Neuronal stem cell (in vitro differentiated cells): Measurements from ENCODE around the gene RPL13A.

Source experiments
- DNase-seq: peaks from one replicate; pipeline ENCODE4 v3.0.0-alpha.2; 2013; ENCODE audit warnings: low spot score
- H2AFZ ChIP-seq: one replicate; pipeline ENCODE4 v1.6.1; 2013; ENCODE audit warnings: mild to moderate bottlenecking, low read length, inconsistent platforms
- H2AK5ac ChIP-seq: 2 replicates; pipeline ENCODE4 v1.6.1; 2013; ENCODE audit warnings: low read depth, mild to moderate bottlenecking, inconsistent platforms, low read length, moderate library complexity, mixed read lengths
- H2BK120ac ChIP-seq: 2 replicates; pipeline ENCODE4 v1.6.1; 2013; ENCODE audit warnings: low read depth, mild to moderate bottlenecking, inconsistent platforms, low read length, moderate library complexity, mixed read lengths
- H2BK12ac ChIP-seq: one replicate; pipeline ENCODE4 v1.6.1; 2013; ENCODE audit warnings: low read length, inconsistent platforms
- H2BK15ac ChIP-seq: 2 replicates; pipeline ENCODE4 v1.6.1; 2013; ENCODE audit warnings: mild to moderate bottlenecking, low read length, inconsistent platforms, mixed read lengths
- H2BK5ac ChIP-seq: one replicate; pipeline ENCODE4 v1.6.1; 2013; ENCODE audit warnings: inconsistent platforms, mild to moderate bottlenecking, low read length, moderate library complexity
- H3K14ac ChIP-seq: one replicate; pipeline ENCODE4 v1.6.1; 2013; ENCODE audit warnings: low read length, inconsistent platforms
- H3K18ac ChIP-seq: 2 replicates; pipeline ENCODE4 v1.6.1; 2013; ENCODE audit warnings: low read length, inconsistent platforms
- H3K23ac ChIP-seq: 2 replicates; pipeline ENCODE4 v1.6.1; 2013; ENCODE audit warnings: low read depth, mild to moderate bottlenecking, mixed read lengths, low read length, inconsistent platforms; ENCODE audit not compliant: poor library complexity
- H3K27ac ChIP-seq: replicated peaks from 3 replicates; pipeline ENCODE4 v1.5.1; 2013; ENCODE audit warnings: low read length, inconsistent platforms
- H3K27me3 ChIP-seq, 3 experiments: 2 replicates each; pipeline ENCODE4 v1.6.1; 2013; ENCODE audit warnings: low read length in 3 of 3, mild to moderate bottlenecking in 2 of 3, inconsistent platforms in 1 of 3, low read depth in 1 of 3, mixed read lengths in 1 of 3, moderate library complexity in 1 of 3; ENCODE audit not compliant: control insufficient read depth in 3 of 3, insufficient read depth in 3 of 3
- H3K36me3 ChIP-seq, 2 donors: replicated peaks in 1 of 2; 2 replicates each; pipeline ENCODE4 v1.6.1; 2013; ENCODE audit warnings: low read length in 2 of 2; ENCODE audit not compliant: control insufficient read depth in 2 of 2, insufficient read depth in 2 of 2
- H3K4ac ChIP-seq: 2 replicates; pipeline ENCODE4 v1.6.1; 2013; ENCODE audit warnings: inconsistent platforms, mild to moderate bottlenecking, low read length, moderate library complexity
- H3K4me1 ChIP-seq, 2 donors: 1 replicate in 1 of 2; 2 replicates in 1 of 2; pipeline ENCODE4 v1.6.1; 2013; ENCODE audit warnings: low read length in 2 of 2, low read depth in 1 of 2; ENCODE audit not compliant: control insufficient read depth in 2 of 2, insufficient read depth in 1 of 2
- H3K4me2 ChIP-seq: one replicate; pipeline ENCODE4 v1.6.1; 2013; ENCODE audit warnings: mild to moderate bottlenecking, low read length, inconsistent platforms; ENCODE audit not compliant: insufficient read depth, poor library complexity, severe bottlenecking
- H3K4me3 ChIP-seq, 2 donors: 2 replicates each; pipeline ENCODE4 v1.5.1; 2013; ENCODE audit warnings: low read length in 2 of 2, mild to moderate bottlenecking in 2 of 2, inconsistent platforms in 1 of 2, moderate library complexity in 1 of 2
- H3K79me1 ChIP-seq: one replicate; pipeline ENCODE4 v1.6.1; 2013; ENCODE audit warnings: low read depth, mild to moderate bottlenecking, inconsistent platforms, low read length, moderate library complexity
- H3K9ac ChIP-seq: one replicate; pipeline ENCODE4 v1.6.1; 2013; ENCODE audit warnings: mild to moderate bottlenecking, low read depth, low read length, inconsistent platforms; ENCODE audit not compliant: poor library complexity
- H3K9me3 ChIP-seq, 2 donors: replicated peaks in 1 of 2; 2 replicates each; pipeline versions ENCODE3 to v1.6.1; 2013; ENCODE audit warnings: low read length in 2 of 2, mild to moderate bottlenecking in 2 of 2, inconsistent platforms in 1 of 2, low read depth in 1 of 2, mixed read lengths in 1 of 2, moderate library complexity in 1 of 2; ENCODE audit not compliant: control insufficient read depth in 2 of 2, insufficient read depth in 1 of 2
- H4K8ac ChIP-seq: one replicate; pipeline ENCODE4 v1.6.1; 2013; ENCODE audit warnings: low read depth, mild to moderate bottlenecking, inconsistent platforms, low read length, moderate library complexity
- H4K91ac ChIP-seq: one replicate; pipeline ENCODE4 v1.6.1; 2013; ENCODE audit warnings: low read length, low read depth, mild to moderate bottlenecking, inconsistent platforms; ENCODE audit not compliant: poor library complexity
- WGBS, 2 donors: extraction: QIAGEN DNeasy Blood & Tissue Kit; methylation state at CpG; one replicate each; pipeline ENCODE4 v1.1.7; 2013; ENCODE audit warnings: missing lambda C conversion rate in 2 of 2, mixed read lengths in 1 of 2; ENCODE audit not compliant: insufficient read length in 2 of 2, insufficient replicate concordance in 1 of 2; ENCODE audit errors: extremely low coverage in 2 of 2; 5-methylcytosine and 5-hydroxymethylcytosine counted together

RPL13A gene

DNA sequence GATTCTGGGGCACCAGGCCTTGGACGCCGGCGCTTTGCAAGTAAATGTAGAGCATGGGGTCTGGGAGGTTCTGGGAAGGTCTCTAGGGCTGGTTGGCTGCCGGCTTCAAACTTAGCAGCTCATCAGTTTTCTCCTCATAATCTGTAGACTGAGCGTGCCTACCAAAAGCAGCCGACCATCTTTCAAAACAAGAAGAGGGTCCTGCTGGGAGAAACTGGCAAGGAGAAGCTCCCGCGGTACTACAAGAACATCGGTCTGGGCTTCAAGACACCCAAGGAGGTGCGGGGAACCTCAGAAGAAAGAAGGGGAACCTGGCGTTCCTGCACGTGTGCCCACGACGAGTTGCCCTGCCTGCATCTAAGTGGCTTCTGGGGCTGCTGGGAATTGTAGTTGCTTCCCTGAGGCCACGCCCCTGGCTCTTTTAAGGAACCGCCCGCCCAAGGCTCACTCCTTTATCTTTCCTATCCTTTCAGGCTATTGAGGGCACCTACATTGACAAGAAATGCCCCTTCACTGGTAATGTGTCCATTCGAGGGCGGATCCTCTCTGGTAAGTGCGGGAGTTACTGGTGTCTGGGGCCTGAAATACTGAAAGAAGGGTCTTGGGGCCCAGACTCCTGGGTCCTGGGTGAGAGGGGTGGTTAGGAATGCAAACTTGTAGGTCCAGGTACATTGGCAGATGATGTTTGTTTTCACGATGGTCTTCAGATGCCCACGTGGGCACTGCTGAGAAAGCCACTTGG lies 9.8 kb downstream of the RPL13A start:
- Histone ChIP-seq H3K4me2 (peak overlapping the region; percentile 81), H2AK5ac (no peak overlapping the region), H2BK12ac (no peak overlapping the region), H3K4me1 (peaks cover 2 to 17% of the 10 kb centered on the region in 2 donors), H2BK5ac (no peak overlapping the region), H3K36me3 (peaks cover 39 to 47% of the 10 kb centered on the region in 2 donors), H3K27ac (no peak overlapping the region), H3K9me3 (peaks cover 0 to 2% of the 10 kb centered on the region in 2 donors), H2BK120ac (no peak overlapping the region), H2BK15ac (no peak overlapping the region), H3K4me3 (peak overlapping the region; percentile 91 to 93), H3K23ac (no peak overlapping the region), H3K14ac (no peak overlapping the region), H4K8ac (no peak overlapping the region), H3K27me3 (no peaks in the 10 kb centered on the region), H3K4ac (no peak overlapping the region), H3K18ac (no peak overlapping the region), H3K9ac (no peak overlapping the region), H2AFZ (no peak overlapping the region), H3K79me1 (peaks cover 7% of the 10 kb centered on the region), H4K91ac (no peak overlapping the region)
- no peak for DNase-seq
- WGBS, 2 donors, result no CpG with 5 or more reads among the region's 22 CpGs

GRCh38 chr19:49497789-49498103 lies 10.3 kb downstream of the RPL13A start:
- H3K27me3 ChIP-seq, result no peaks in the 10 kb centered on the region
- H2AK5ac ChIP-seq, result no peak overlapping the region
- H3K9me3 ChIP-seq, result peaks cover 0 to 2% of the 10 kb centered on the region in 2 donors
- WGBS, 2 donors, result no CpG with 5 or more reads among the region's 12 CpGs
- H3K27ac ChIP-seq, result no peak overlapping the region
- DNase-seq, result no peak
- no peak overlapping the region for H2BK5ac ChIP-seq
- H3K4me1 ChIP-seq, result peaks cover 2 to 17% of the 10 kb centered on the region in 2 donors
- no peak overlapping the region for H3K14ac ChIP-seq
- H2BK15ac ChIP-seq, result no peak overlapping the region
- H3K4me2 ChIP-seq, result no peak overlapping the region
- no peak overlapping the region for H2AFZ ChIP-seq
- no peak overlapping the region for H4K8ac ChIP-seq
- H2BK120ac ChIP-seq, result no peak overlapping the region
- H3K4me3 ChIP-seq, result peak overlapping the region in 1 of 2 donors; percentile 93
- peaks cover 33 to 42% of the 10 kb centered on the region in 2 donors for H3K36me3 ChIP-seq
- no peak overlapping the region for H2BK12ac ChIP-seq
- H3K4ac ChIP-seq, result no peak overlapping the region
- H3K9ac ChIP-seq, result no peak overlapping the region
- no peak overlapping the region for H4K91ac ChIP-seq
- H3K23ac ChIP-seq, result no peak overlapping the region
- H3K79me1 ChIP-seq, result peaks cover 7% of the 10 kb centered on the region
- H3K18ac ChIP-seq, result no peak overlapping the region

- peaks cover 31 to 35% of the 10 kb centered on the region in 2 donors for H3K36me3 ChIP-seq
- no peak overlapping the region for H4K91ac ChIP-seq
- no peak overlapping the region for H2AFZ ChIP-seq
- H2AK5ac ChIP-seq, result no peak overlapping the region
- no peak overlapping the region for H2BK12ac ChIP-seq
- H2BK5ac ChIP-seq, result no peak overlapping the region
- H3K27ac ChIP-seq, result no peak overlapping the region
- H3K23ac ChIP-seq, result no peak overlapping the region
- no peak for DNase-seq
- peaks cover 4 to 21% of the 10 kb centered on the region in 2 donors for H3K4me1 ChIP-seq
- H3K9me3 ChIP-seq, result peaks cover 0 to 2% of the 10 kb centered on the region in 2 donors
- no peak overlapping the region for H3K4me2 ChIP-seq
- H2BK15ac ChIP-seq, result no peak overlapping the region
- no peak overlapping the region for H3K9ac ChIP-seq
- H3K14ac ChIP-seq, result peak overlapping the region; percentile 31
- H3K4me3 ChIP-seq, result no peak overlapping the region
- no peaks in the 10 kb centered on the region for H3K27me3 ChIP-seq
- no peak overlapping the region for H3K4ac ChIP-seq
- peaks cover 7% of the 10 kb centered on the region for H3K79me1 ChIP-seq
- no peak overlapping the region for H2BK120ac ChIP-seq
- H3K18ac ChIP-seq, result no peak overlapping the region
- WGBS, 2 donors, result no CpG with 5 or more reads among the region's 7 CpGs
- no peak overlapping the region for H4K8ac ChIP-seq
Measured at GRCh38 chr19:49498475-49498874, 11.1 kb downstream of the RPL13A start.

DNA sequence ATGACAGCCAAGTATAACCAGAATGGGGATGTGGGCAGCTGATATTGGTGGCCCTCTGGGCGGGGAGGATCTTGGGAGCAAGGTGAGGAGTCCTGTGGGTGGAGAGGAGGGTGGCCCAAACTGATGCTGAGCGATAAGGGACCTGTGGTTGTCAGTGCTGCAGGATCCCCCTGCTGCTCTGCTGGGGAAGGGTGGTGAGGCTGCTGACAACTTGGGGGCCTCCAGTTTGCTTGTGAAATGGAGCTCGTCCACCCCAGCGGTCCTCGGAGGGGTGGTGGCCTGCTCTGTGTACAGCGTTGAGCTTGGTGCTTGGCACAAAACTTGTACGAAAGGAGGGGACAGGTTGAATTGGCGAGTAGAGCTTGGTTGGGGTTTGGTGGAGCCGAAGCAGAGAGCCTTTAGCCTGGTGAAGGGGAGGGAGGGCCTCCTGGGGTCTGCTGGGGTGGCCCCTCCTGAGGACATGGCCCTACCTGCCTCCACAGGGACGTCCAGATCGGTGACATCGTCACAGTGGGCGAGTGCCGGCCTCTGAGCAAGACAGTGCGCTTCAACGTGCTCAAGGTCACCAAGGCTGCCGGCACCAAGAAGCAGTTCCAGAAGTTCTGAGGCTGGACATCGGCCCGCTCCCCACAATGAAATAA lies 11.7 kb downstream of the RPL13A start:
- H2AK5ac ChIP-seq, result no peak overlapping the region
- no peak overlapping the region for H3K14ac ChIP-seq
- peak overlapping the region; percentile 94 for H3K23ac ChIP-seq
- no peak overlapping the region for H2BK12ac ChIP-seq
- peak overlapping the region; percentile 78 for H2BK5ac ChIP-seq
- H4K91ac ChIP-seq, result no peak overlapping the region
- no peak overlapping the region for H3K18ac ChIP-seq
- H3K4me2 ChIP-seq, result no peak overlapping the region
- peaks cover 4 to 24% of the 10 kb centered on the region in 2 donors for H3K4me1 ChIP-seq
- H3K79me1 ChIP-seq, result peaks cover 7% of the 10 kb centered on the region
- H2BK15ac ChIP-seq, result no peak overlapping the region
- no peak overlapping the region for H3K9ac ChIP-seq
- peaks cover 0 to 2% of the 10 kb centered on the region in 2 donors for H3K9me3 ChIP-seq
- peak overlapping the region; percentile 59 for H3K4ac ChIP-seq
- no peak overlapping the region for H2AFZ ChIP-seq
- peaks cover 31 to 35% of the 10 kb centered on the region in 2 donors for H3K36me3 ChIP-seq
- no peak overlapping the region for H3K27ac ChIP-seq
- no peak overlapping the region for H3K4me3 ChIP-seq
- H4K8ac ChIP-seq, result no peak overlapping the region
- no peak for DNase-seq
- H2BK120ac ChIP-seq, result no peak overlapping the region
- no peaks in the 10 kb centered on the region for H3K27me3 ChIP-seq
- no CpG with 5 or more reads among the region's 19 CpGs for WGBS, 2 donors
